Loucy (cell line): ENCODE measurements around the gene CELSR3.

Source experiments
- H2AFZ ChIP-seq: fragments of 200-600 bp; sonication (generic); 2 replicates; pipeline ENCODE4 v1.6.0; 2016; ENCODE audit warnings: antibody characterized with exemption, mild to moderate bottlenecking, low read length, moderate library complexity
- H3F3A ChIP-seq: fragments of 200-600 bp; 2 replicates; pipeline ENCODE4 v1.6.0; 2016; ENCODE audit warnings: antibody characterized with exemption, low read depth, mild to moderate bottlenecking
- H3K27me3 ChIP-seq: fragments of 200-600 bp; sonication (generic); 2 replicates; pipeline ENCODE4 v1.6.1; 2014; ENCODE audit warnings: low read length, mild to moderate bottlenecking; ENCODE audit not compliant: insufficient read depth, poor library complexity, severe bottlenecking
- H3K36me3 ChIP-seq: fragments of 200-600 bp; sonication (generic); 2 replicates; pipeline ENCODE4 v1.6.1; 2016; ENCODE audit warnings: low read length; ENCODE audit not compliant: insufficient read depth
- H3K4me1 ChIP-seq: fragments of 200-600 bp; sonication (generic); 2 replicates; pipeline ENCODE4 v1.5.1; 2014; ENCODE audit warnings: low read length, mild to moderate bottlenecking; ENCODE audit not compliant: insufficient read depth, poor library complexity, severe bottlenecking
- H3K4me2 ChIP-seq: fragments of 200-600 bp; sonication (generic); 2 replicates; pipeline ENCODE4 v1.6.0; 2014; ENCODE audit warnings: antibody characterized with exemption, low read length, low read depth, mild to moderate bottlenecking; ENCODE audit not compliant: poor library complexity, severe bottlenecking
- H3K4me3 ChIP-seq: fragments of 200-600 bp; sonication (generic); 2 replicates; pipeline ENCODE4 v1.5.1; 2014; ENCODE audit warnings: low read length, mild to moderate bottlenecking, mixed read lengths; ENCODE audit not compliant: poor library complexity, severe bottlenecking
- H3K79me2 ChIP-seq: fragments of 200-600 bp; sonication (generic); 2 replicates; pipeline ENCODE4 v1.6.1; 2014; ENCODE audit warnings: low read length; ENCODE audit not compliant: insufficient read depth
- H3K9ac ChIP-seq: fragments of 200-600 bp; sonication (generic); 2 replicates; pipeline ENCODE4 v1.6.0; 2014; ENCODE audit warnings: mild to moderate bottlenecking, low read depth, low read length, moderate library complexity; ENCODE audit not compliant: poor library complexity, severe bottlenecking
- H3K9me2 ChIP-seq: fragments of 200-600 bp; sonication (generic); replicated peaks from 2 replicates; pipeline ENCODE4 v1.6.1; 2016; ENCODE audit warnings: low read depth, low read length, mixed read lengths
- H3K9me3 ChIP-seq: fragments of 200-600 bp; sonication (generic); 2 replicates; pipeline ENCODE4 v1.6.1; 2014; ENCODE audit warnings: mild to moderate bottlenecking, antibody characterized with exemption, low read length, low read depth; ENCODE audit not compliant: insufficient read depth
- H4K20me1 ChIP-seq: fragments of 200-600 bp; sonication (generic); 2 replicates; pipeline ENCODE4 v1.6.0; 2014; ENCODE audit warnings: antibody characterized with exemption, low read length, mild to moderate bottlenecking; ENCODE audit not compliant: insufficient read depth, poor library complexity, severe bottlenecking
- CTCF ChIP-seq: fragments of 200-600 bp; sonication (generic); conservative IDR thresholded peaks from 2 replicates; pipeline ENCODE4 v1.5.1; 2014; ENCODE audit warnings: mild to moderate bottlenecking, antibody characterized with exemption, low read length
- EZH2phosphoT487 ChIP-seq: fragments of 200-600 bp; IDR thresholded peaks from 2 replicates; pipeline ENCODE4 v1.6.1; 2018; ENCODE audit warnings: antibody characterized with exemption, mild to moderate bottlenecking, moderate library complexity, borderline replicate concordance

CELSR3 gene

GRCh38 chr3:48682786-48683185 lies 20.1 kb upstream of the CELSR3 start:
- no peaks in the 10 kb centered on the region for H3K9me2 ChIP-seq
- H3K4me1 ChIP-seq = peaks cover 15% of the 10 kb centered on the region
- peak overlapping the region; percentile 84 for H3K4me2 ChIP-seq
- H3K9me3 ChIP-seq = no peaks in the 10 kb centered on the region
- H3K27me3 ChIP-seq = no peaks in the 10 kb centered on the region
- peaks cover 7% of the 10 kb centered on the region for H4K20me1 ChIP-seq
- no peak overlapping the region for H2AFZ ChIP-seq
- H3K79me2 ChIP-seq = peaks cover 27% of the 10 kb centered on the region
- H3F3A ChIP-seq = peaks cover 3% of the 10 kb centered on the region; the same call in 1 of the 2 replicates
- TF ChIP-seq CTCF (no peak), EZH2phosphoT487 (no peak)
- H3K9ac ChIP-seq = peak overlapping the region; percentile 81
- H3K4me3 ChIP-seq = peak overlapping the region; percentile 97
- H3K36me3 ChIP-seq = peaks cover 40% of the 10 kb centered on the region; the same call in 1 of the 2 replicates

DNA sequence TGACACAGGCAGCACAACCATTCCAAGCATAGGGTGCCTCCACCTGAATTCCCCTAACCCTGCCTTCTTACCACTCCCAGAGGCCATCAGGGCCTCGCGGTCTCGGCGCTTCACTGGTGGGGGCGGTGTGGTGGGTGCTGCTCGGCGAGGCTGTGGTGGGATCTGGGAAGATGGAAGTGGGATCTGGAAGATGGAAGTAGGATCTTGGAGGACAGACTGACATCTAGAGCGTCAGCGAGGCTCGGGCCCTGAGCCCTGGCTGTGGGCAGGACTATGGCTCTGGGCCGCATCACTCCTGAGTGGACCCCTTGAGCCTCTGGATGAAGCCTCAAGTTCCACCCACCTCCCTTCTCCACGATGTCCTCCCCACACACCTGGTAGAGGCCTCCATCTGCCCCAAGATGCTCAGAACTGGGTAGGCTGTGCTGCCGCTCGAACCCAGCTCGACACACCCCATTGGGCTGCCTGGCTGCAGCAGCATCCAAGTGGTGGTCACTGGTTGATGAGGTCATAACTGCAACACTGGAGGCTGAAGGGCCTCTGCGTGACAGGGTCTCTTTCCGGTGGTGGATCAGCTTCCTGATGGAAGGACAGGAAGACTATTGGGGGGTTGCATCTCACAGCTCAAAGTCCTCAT lies 19.4 kb upstream of the CELSR3 start:
- H3K4me3 ChIP-seq = no peak overlapping the region
- H4K20me1 ChIP-seq = peaks cover under 1% of the 10 kb centered on the region
- no peak overlapping the region for H3K9ac ChIP-seq
- no peak for TF ChIP-seq EZH2phosphoT487
- TF ChIP-seq CTCF = no peak
- peaks cover 27% of the 10 kb centered on the region for H3K79me2 ChIP-seq
- H3K9me2 ChIP-seq = no peaks in the 10 kb centered on the region
- peaks cover 33% of the 10 kb centered on the region; the same call in 1 of the 2 replicates for H3K36me3 ChIP-seq
- no peak overlapping the region for H3K4me2 ChIP-seq
- H3K9me3 ChIP-seq = no peaks in the 10 kb centered on the region
- peaks cover 15% of the 10 kb centered on the region for H3K4me1 ChIP-seq
- peaks cover 3% of the 10 kb centered on the region; the same call in 1 of the 2 replicates for H3F3A ChIP-seq
- H3K27me3 ChIP-seq = no peaks in the 10 kb centered on the region
- no peak overlapping the region for H2AFZ ChIP-seq

DNA sequence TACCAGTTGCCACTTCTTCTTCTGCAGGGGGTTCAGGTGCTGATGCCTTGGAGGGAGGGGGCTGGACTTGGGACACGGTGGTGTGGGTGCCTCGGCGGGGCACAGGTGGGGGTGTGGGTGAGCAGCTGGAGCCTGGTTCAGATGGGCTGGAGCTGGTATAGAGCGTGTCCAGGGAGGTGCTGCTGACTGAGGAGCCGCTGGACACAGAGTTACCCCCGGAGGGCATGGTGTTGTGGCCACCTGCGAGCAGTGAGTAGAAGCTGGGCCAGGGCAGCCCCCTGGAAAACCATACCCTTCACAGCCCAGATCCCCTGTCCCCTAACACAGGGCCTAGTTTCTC lies 18.8 kb upstream of the CELSR3 start:
- peaks cover 1% of the 10 kb centered on the region; the same call in 1 of the 2 replicates for H3F3A ChIP-seq
- peaks cover 15% of the 10 kb centered on the region for H3K4me1 ChIP-seq
- no peaks in the 10 kb centered on the region for H3K9me3 ChIP-seq
- H3K79me2 ChIP-seq = peaks cover 27% of the 10 kb centered on the region
- H3K9ac ChIP-seq = no peak overlapping the region
- no peak overlapping the region for H3K4me3 ChIP-seq
- no peaks in the 10 kb centered on the region for H3K9me2 ChIP-seq
- H2AFZ ChIP-seq = no peak overlapping the region
- H3K36me3 ChIP-seq = peaks cover 32% of the 10 kb centered on the region; the same call in 1 of the 2 replicates
- no peak overlapping the region for H3K4me2 ChIP-seq
- no peaks in the 10 kb centered on the region for H4K20me1 ChIP-seq
- TF ChIP-seq EZH2phosphoT487 (no peak), CTCF (no peak)
- H3K27me3 ChIP-seq = no peaks in the 10 kb centered on the region
